Central memory CD4-positive, alpha-beta T cell (primary cell): ENCODE data around the gene TMEM62.
A peak's percentile ranks its signal among the peaks of the same experiment; 100 is the strongest.
"Not testable (repeated sequence)": the region's sequence is repeated elsewhere in the genome, so short reads cannot be mapped to it uniquely, and the experiment has no call there.

Experiments used
- DNase-seq: peaks from one replicate; pipeline ENCODE4 v3.0.0; 2022

TMEM62 gene

DNA sequence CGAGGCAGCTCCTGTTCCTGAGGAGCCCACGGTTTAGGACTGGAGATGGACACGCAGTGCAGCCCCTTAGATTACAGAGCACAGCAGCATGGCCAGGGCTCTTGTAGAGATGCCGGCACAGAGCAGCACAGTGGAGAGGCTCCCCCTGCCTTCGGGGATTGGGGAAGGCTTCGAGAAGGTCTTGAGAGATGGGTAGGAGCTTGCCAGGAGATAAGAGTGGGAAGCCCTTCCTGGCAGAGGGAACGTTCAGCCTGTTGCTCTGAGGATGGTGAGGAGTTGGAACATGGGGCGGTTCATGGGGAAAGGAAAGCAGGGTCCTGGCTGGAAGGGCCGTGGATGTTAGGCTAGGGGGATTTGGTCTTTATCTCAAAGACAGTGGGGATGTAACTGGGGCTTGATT lies 77.4 kb downstream of the TMEM62 start:
- DNase-seq = no peak

GRCh38 chr15:43211224-43211735 lies 77.9 kb downstream of the TMEM62 start:
- DNase-seq = no peak

GRCh38 chr15:43212299-43212698 lies 78.9 kb downstream of the TMEM62 start:
- no peak for DNase-seq

DNA sequence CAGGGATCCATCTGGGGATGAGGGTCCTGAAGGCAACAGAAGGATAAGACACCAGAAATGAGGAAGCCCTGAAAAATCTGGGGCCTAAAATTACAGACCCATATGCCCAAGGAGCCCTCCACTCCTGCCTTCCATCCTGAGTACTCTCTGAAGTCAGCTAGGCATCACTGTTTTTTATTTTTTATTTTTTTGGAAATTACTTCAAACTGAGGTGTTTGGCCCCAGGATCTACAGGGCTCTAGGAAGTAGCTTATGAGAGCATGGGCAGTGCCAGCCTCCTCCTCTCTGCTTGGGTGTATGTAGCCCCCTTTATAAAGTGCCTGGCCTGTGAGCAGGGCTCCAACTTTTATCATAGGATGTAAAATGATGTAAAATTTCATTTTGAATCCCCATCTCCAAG lies 79.6 kb downstream of the TMEM62 start:
- DNase-seq = no peak

DNA sequence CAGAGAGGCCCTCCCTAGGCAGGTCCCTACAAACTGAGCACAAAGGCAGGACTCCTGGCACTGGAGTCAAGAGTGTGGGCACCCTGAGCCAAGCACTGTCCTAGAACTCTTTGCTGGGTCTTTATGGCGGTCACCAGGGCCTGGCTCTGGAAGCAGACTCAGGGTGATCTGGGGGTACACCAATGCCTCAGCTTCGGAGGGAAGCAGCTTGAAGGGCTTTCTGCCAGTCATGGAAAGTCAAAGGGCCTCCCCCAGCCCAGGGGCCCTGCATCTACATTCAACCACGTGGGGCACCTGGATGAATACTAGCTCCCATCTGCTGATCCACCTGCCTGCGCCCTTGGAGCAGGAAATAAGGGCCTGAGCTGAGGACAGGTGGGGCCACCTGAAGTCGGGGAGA lies 80.1 kb downstream of the TMEM62 start:
- no peak for DNase-seq

DNA sequence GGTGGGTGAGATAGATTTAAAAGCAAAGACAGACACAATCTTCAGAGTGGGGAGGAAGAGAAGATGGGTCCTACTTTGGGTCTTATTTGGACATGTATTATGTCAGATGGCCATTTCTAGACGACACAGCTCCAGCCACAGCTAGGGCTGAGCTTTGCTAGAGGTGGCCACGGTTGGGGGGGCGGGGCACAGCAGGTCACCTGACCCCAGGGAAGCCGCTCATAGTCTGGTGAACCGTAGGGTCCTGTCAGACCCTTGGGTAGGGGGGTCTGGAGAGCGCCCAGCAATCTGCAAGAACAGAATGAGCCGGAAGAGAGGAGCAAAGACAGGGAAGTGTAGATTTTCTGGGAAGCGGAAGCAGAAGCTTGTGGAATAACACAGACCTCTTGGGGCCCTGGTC lies 80.8 kb downstream of the TMEM62 start:
- DNase-seq = no peak

DNA sequence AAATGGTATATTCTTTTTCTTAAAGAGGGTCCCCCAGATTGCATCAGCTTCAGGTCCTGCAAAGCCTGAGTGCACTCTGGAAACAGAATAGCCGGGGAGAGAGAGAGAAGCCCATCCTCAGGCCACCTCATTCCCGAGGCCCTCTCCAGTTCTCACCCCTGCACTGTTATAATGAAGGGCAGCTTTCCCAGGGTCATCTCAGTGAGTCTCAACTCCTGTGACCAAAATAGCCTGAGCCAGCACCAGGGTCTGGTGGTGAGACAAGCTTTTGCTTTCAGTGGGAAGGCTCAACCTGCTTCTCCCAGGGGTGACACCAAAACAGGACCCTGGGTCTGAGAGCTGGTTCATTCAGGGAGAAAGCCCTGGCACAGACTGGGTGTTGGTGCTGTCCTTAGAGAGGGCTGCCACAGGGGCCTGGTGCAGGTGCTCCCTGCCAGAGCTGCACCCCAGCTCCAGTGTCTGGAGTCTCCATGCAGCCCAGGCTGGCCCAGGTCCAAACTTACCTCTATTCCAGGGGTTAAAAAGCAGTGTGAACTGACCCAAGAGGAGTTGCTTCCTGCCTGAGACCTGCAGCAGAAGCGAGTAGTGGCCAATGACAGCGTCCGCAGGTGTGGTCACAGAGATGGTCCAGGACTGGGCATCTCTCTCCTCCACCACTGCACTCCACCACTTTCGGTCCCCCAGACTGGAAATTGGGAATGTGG lies 81.4 kb downstream of the TMEM62 start:
- no peak for DNase-seq

DNA sequence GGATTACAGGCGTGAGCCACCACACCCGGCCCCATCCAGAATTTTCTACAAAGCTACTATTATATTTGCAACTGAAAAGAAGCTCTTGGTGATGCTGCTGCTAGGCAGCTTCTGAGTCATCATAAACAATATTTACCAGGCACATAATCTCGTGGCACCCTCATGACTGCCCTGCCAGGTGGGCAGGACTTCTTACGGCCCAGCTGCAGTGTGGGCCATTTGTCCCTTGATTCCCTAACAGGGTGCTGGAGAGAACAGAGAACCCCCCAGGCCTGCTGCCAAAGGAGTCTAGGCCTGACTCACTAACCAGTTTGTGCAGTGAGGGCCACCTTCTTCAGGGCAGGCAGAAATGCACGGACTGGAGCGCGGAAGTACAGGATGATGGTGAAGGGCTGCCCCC lies 82.6 kb downstream of the TMEM62 start:
- DNase-seq = no peak

- DNase-seq = no peak
Observed at GRCh38 chr15:43218908-43219706, 85.7 kb downstream of the TMEM62 start.

DNA sequence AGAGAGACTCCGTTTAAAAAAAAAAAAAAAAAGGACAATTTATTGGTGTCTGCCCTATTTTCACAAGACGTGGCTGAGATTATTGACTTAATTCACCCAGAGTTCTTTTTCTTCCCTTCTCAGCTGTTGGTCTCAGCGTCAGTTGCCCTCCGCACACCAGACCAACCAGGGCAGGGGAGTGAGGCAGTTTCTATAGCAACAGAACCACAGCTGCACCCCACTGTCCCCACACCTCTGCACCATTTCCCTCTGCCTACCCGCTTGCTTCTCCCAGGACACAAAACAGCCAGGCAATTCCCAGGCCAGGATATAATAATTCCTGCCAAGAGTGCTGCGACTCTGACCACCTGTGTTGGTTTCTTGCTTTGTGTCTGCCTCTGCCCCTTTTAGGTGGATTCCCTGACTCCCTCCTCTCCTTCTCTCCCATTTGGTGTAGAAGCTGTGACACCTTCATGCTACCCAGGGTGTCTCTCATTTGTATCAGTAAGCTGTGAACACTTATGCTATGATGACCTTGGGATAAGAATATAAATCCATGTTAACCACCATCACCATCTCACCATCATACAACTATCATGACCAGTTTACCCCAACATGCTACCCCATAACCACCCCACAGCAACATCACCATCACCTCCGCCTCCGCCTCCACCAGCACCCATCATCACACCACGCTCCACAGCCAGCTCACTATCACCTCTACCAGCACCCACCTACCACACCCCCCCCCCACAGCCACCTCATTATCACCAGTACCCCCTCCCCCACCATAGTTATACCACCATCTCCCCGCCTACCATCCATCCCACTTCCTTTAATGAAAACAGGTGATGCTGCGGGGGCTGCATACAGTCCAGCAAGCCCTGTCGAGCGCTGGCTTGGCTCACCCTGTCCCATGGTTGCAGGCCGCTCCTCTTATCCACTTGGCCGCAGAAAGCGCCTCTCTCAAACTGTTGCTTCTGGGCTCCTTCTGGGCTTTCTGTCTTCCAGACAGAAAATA lies 86.8 kb downstream of the TMEM62 start:
- no peak for DNase-seq

GRCh38 chr15:43220991-43221403 lies 87.6 kb downstream of the TMEM62 start, which contains the start of gene EPB42:
Gene EPB42 (minus strand): TSS chr15:43221018. CDS start chr15:43220825, 193 bp downstream.
- DNase-seq = no peak

GRCh38 chr15:43221422-43221821 lies 88.0 kb downstream of the TMEM62 start:
- DNase-seq = no peak

DNA sequence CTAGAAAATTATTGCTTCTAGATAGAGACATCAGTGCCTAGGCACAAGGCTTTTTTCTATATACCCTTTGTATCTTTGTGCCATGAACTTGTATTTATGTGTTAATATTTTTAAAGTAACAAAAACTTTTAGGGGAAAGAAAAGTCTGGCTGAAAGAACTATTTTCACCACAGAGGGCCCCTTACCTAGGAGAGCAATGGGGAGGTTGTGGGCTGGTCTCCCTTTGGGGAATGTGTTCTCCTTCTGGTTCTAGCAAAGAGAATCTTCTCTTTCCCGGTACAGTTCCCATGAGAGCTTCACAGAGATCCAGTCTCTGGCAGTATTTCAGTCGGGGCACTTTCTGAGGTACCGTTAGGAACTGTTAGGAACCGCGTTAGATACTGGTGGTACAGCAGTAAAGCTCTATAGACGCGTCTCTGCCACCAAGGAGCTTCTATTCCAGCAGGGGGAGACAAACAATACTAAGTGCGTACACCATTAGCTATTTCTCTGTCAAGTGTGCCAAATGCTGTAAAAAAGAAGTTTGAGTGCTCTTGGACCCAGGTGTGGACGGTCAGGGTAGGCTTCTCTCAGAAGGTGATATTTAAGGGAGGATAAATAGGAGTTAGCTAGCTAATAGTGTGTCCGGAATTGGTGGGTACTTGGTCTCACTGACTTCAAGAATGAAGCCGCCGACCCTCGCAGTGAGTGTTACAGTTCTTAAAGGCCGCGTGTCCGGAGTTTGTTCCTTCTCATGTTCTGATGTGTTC lies 92.0 kb downstream of the TMEM62 start:
- peak; percentile 45 for DNase-seq

DNA sequence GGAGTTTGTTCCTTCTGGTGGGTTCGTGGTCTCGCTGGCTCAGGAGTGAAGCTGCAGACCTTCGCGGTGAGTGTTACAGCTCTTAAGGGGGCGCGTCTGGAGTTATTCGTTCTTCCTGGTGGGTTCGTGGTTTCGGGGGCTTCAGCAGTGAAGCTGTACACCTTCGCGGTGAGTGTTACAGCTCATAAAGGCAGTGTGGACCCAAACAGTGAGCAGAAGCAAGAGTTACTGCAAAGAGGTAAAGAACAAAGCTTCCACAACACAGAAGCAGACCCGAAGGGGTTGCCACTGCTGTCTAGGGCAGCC lies 92.5 kb downstream of the TMEM62 start:
- DNase-seq = not testable (repeated sequence)

GRCh38 chr15:43226436-43227305 lies 93.3 kb downstream of the TMEM62 start:
- DNase-seq = no peak

DNA sequence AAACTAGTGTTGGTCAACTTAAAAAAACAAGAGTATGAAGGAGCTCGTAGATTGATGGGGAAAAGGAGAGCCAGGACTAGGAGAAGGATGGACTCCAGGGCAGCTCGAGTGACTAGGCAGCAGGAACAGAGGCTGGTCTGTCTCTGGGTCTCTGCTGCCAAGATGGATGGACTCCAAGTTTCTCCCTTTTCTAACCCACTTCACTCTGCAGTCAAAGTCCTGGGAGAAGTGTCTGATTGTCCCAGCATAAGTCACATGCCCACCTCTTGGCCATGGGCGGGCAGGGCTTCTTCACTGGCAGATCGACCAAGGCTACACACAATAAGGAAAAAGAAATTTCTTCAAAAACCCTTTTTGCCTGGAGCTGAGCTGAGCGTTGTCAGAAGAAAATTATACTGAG lies 96.6 kb downstream of the TMEM62 start:
- no peak for DNase-seq

- DNase-seq = no peak
Observed at GRCh38 chr15:43230640-43231115, 97.3 kb downstream of the TMEM62 start.

GRCh38 chr15:43232289-43232874 lies 99.0 kb downstream of the TMEM62 start:
- no peak for DNase-seq
